ENCODE results near the gene CIROP.
A peak's percentile ranks its signal among the peaks of the same experiment; 100 is the strongest.

The CIROP gene

DNA sequence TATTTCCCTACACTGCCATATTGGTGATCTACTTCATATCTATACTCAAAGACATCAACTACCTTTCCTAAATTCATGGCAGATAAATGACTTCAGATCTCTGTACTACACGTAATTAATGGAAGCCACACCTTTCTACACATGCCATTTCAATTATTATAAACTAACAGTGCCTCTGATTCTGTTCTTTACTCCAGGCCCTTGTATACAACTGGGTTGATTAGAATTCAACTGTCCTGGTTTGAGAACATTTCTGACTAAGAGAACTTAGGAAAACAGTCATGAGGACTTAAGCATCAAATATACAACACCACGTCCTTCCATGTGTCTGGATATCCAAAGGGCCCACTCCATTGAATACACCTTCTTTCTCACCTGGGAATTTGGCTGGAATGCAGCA, 11.7 kb downstream of the CIROP start:
- DNase-seq, result no peak

DNA sequence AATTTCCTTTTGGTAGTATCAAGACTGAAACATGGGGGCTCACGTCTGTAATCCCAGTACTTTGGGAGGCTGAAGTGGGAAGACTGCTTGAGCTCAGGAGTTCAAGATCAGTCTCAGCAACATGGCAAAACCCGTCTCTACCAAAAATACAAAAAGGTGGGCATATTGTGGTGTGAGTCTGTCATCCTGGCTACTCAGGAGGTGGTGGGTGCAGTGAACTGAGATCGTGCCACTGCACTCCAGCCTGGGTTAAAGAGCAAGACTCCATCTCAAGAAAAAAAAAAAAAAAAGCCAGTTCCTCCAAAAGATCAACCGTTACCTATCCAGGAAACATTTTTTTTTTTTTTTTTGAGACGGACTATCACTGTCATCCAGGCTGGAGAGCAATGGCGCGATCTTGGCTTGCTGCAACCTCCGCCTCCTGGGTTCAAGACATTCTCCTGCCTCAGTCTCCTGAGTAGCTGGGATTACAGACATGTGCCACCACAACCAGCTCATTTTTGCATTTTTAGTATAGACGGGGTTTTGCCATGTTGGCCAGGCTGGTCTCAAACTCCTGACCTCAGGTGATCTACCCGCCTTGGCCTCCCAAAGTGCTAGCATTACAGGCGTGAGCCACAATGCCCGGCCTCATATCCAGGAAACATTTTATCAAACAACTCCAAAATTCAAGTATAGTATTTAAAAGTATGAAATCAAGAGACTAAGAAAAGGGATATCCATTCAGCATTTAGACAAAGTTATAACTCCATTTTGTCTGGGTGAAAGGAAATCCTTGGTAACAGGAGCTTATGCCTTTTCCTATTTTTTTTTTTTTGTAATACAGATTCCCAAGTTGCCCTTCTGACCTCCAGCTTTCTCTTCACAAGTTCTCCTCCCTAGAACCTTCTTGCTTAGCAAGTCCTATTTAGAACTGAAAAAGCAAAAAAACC, 13.2 kb downstream of the CIROP start:
- DNase-seq, result no peak

DNA sequence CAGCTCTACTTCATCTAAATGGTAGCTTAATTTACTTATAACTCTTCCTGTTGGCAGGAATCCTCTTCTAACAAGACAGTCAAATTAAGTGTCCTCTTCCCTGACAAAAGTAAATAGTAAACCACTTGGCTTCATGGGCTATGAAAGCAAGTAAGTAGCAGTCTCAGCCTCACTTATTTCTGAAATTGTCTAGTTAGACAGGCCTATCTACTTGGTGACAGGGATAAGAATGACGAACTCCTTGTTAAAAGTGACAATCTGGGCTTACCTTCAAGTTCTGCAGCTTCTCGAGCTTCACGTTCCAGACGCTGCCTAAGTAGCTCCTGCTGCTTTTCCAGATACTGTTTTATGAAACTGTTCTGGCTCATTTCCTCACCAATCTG, 14.5 kb downstream of the CIROP start:
- no peak for DNase-seq

DNA sequence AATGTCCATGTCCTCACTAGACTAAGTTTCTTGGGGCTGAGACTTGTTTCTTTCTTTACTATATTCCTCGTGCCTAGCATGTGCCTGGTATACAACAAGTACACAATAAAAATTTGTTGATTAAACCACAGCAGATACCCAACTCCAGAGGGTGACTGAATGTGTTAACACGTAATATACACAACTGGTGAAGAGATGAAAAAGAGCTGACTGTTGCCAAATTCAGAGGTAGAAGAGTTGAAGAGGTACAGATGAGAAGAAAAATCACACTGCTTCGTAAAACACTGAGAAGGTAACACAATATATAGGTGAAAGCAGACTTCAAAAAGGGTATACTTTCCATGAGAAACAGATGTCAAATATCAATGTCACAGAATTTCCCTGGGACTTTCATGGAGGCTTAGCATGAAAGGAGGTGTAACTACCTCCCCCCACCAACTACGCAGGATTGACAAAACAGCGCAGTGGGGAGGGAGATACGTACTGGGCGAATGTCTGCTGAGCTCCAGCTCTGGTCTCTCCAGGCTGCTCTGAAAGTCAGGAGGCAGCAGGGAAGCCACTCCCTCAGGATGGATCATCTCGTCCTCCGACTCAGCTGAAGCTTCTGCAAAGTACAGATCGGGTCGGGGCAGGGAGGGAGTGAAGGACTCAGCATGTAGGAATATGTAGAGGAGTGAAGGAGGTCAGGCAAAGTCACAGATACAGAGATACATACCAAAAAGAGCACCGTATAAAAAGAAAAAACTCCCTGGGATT, 15.1 kb downstream of the CIROP start:
- DNase-seq, result no peak

DNA sequence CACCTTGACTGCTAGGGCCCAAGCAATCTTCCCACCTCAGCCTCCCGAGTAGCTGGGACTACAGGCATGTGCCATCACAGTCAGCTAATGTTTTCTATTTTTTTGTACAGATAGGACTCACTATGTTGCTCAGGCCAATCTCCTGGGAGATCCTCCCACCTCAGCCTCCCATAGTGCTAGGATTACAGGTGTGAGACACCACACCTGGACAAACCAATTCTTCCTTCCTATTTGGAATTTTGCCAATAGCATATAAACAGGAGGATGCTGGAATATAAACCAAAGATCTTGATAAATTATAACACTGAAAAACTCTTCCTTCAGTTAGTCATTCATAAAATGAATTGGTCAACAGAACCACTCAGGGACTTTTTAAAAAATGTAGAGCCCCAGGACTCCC, 18.2 kb downstream of the CIROP start:
- DNase-seq, result no peak

DNA sequence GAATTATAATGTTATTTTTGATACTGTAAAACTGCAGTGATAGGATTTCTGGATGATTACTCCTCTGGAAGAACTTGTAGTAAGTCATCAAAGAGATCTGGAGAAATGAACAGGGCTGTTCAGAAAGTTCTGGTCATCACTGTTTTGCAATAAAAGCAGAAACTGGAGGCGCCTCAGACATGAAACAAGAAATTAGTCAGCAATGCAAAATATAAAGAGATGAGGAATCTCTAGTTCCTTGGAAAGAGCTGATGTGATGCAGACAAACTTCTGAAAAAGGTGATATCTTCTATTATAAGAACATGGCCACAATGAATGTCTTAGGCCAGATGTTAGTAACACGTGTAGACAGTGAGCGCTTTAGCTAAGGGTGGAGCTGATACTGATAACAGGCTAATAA, 19.3 kb downstream of the CIROP start:
- DNase-seq, result no peak

DNA sequence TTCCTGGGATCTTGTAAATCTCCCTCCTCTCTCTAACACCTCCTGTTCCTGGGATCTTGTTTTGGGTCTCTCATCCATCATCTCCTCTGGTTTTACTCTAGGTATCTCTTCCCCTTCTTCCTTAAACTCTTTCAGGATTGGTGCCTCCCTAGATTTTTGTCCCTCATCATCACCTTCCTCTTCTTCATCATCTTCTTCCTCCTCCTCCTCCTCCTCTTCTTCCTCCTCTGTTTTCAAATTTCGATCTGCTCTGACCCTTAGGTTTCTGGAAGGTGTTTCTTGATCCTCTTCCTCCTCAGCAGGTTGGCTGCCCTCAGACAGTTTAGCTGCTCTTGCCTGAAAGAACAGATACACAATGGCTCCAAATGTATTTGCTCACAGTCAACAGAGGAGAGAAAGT, 24.3 kb downstream of the CIROP start:
- no peak for DNase-seq

DNA sequence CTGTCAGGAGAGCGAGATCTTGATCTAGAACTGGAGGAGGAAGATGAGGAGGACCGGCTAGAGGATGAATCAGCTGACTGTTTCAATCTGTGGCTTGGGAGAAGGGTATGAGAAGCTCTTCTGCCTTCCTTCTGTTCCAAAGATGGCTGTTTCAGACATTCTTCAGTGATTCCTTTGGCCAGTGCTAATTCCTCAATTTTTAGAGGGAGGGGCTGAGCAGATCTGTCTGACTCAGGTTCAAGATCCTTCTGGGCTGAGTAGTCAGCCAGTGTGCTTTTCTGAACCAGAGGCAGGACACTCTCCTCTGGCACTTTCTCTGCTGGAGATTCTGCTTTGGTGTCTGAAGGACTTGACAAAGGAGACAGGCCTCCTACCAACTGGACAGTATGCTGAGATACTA, 25.1 kb downstream of the CIROP start:
- DNase-seq, result no peak

DNA sequence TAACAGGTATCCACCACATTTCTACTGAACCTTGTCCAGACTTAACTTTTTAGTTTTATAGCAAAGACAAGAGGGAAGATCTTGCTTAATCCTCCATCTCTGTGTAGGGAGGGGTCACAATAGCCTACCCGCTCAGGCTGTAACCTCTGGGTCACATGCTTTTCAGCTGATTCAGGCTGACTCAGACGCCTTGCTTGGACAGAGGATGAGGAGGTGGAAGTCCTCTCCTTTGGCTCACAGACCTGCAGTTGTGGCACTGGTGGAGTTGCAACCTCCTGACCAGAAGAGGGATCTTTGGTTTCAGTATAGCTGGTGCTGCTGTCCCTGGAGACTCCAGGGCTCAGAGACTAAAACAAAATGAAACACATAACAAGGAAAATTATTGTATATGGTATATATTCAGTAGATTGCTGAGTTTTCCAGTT, 26.1 kb downstream of the CIROP start:
- DNase-seq, result no peak

DNA sequence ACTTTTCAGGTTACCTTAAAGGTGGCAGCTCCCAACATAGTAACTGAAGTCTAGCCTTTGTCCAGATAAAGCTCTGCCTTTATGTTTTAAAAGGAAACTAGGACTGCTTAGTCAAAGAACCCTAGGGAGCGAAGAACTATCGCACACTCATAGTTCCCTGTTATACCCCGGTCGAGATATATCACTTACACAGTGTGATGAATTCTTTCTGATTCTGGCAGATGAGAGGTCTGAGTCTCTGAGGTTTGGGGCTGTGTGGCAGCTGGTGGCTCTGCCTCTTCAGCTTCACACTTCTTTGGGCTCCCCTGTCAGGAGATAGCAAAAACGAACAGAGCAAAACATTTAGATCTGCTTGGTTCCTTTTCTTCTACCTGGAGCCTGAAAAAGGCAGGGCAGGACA, 26.8 kb downstream of the CIROP start:
- DNase-seq, result no peak

DNA sequence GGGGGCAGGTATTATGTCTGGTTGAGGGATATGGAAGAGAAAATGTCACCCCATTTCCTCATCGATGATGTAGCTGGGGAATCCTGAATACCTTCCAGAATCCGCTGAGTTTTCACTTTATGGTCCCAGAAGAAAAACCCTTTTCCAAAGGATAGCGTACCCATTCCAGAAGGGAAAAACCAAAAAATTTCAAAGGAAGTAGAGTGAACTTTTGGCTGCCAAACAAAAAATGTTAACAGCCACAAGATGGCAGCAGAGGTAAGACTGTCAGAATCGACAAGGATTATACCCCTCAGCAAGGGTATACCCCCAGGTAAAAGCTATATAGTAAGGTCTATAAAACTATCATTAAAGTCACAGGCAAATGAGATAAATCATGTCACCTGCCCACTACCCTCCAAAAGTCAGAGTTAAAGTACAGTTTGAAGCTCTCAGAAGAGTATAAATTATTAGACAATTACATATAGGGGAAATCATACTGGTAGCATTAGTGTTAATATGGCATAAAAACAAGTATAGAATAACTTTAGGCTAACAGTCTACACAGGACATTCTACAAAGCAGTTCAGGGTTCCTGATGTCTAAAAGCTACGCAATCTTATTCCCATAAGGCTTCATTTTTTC, 27.9 kb downstream of the CIROP start:
- peak; percentile 19 for DNase-seq

DNA sequence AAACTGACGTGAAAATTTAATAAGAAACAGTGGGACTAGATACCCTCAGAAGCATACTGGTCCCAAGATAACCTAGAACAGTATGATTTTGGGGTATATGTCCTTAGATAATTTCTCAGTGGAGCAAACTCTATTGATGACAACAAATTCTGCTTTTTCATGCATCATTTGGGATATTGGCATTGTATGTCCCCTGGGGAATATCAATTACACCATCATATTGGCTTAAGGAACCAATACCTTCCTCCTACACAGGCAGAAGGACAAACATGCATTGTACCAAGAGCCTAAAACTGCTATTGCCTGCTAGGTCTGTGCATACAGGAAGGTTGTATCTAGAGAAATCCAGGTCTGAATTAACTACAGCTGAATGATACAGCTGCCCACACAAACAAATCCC, 29.9 kb downstream of the CIROP start:
- no peak for DNase-seq

DNA sequence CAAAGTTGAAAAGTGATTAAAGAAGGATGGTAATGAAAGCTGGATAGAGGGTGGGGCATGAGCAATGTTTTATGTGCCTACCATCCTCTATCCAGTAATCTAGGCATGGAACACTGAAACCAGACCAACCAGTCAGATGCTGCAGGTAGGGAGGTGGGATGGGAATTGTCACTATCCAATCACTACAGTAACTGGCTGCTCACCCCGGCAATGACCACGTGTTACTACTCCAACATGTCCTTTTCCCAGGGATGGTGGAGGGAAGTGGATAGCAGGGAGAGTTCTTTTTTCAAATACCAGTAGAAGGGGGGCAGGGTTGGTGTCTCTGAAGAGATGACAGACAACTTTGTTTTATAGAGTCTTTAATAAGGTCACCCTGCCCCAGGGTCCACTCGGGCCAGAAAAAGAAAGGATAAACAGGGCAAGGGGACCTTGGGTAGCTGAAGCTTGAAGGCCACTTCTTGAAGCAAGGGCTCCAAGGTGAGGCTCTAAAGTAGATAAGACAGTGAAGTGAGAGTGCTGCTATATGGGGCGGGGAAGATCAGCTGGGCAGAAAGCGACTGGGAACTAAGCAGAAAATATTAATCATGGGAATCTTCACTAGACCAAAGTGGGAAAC, 32.8 kb downstream of the CIROP start:
- no peak for DNase-seq

DNA sequence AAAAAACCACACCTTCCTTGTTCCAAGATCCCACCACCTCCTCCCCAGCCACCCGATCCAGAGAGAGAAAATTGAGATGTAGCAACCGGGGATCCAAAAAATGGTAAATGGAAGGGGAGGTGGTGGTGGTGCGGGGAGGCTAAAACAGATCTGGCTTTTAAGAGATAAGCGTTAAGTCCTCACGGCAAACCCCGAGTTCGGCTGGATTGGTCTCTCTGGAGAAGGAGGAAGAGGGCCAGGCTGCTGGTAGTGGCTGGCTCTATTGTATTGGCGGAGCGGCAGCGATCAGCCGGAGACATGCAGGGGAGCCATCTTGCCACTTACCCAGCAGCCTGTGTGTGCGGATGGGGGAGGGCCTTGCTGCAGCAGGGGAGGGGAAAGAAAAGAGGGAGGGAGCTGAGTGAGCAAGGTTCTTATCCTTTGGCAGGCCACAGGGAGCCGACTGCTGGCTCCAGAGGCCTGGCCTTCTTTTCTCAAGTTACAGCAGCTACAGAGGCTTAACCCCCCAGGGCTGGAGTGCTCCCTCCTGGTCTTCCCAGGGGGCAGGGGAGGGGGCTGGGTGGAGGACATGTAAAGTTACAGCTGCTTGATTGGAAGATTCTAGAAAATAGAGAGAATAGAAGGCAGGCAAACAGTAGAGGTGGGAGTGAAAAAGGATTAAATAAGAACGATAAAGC, 33.4 kb downstream of the CIROP start:
- DNase-seq, result peak; percentile 82

DNA sequence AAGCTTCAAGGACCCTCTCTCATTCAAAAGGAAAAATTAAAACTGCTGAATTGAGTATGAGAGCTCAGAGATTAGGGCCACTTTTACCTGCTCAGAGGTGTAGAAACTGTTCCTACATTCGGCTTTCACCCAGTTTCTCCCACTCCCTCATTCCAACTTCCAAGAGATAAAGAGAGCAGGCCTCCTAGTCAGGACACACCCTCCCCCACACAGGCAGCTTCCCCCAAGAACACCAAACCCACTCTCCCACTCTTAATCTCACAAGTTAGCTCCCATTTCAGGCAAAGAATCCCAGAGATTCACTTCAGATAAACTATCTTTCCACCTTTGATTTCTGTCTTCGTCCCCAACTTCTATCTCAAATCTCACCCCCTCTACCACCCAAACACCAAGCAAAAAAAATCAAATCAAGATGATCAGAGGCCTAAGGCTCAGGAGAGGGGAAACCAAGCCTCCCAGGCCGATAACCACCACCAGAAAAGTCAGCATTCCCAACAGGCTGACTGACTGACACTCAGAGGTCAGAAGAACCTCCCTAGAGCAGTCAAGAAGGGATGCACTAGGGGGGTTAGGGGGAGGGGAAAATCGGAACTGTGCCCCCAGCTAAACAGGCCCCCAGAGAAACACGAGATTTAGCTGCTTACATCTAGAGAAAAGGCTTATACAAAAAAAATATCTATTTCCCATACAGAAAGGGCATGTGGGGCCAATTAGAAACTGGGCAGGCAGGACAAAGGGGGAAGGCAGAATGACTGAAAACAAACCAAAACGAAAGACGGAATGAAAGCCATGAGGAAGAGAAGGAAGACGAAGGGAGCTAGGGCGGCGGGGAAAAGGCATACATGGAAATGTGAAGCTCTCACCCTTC, 34.3 kb downstream of the CIROP start:
- DNase-seq, result no peak

DNA sequence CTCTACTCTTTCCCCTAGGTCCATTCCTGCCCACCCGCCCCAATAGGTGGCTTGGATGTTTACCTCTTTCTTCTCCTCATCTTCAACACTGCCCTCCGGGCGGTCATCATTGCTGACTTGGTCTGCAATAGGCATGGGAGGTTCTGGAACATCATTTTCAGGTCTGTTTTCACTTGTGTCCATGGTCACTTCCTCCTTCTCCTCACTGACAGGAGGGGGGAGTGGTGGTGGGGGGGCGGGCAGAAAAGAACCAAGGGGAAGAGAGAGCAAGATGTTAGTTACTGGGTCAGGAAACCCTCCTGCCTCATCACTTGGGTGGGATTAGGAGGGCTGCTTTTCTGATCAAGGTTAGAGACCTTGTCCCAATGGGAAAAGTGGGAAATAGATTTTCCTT, 35.4 kb downstream of the CIROP start:
- no peak for DNase-seq

DNA sequence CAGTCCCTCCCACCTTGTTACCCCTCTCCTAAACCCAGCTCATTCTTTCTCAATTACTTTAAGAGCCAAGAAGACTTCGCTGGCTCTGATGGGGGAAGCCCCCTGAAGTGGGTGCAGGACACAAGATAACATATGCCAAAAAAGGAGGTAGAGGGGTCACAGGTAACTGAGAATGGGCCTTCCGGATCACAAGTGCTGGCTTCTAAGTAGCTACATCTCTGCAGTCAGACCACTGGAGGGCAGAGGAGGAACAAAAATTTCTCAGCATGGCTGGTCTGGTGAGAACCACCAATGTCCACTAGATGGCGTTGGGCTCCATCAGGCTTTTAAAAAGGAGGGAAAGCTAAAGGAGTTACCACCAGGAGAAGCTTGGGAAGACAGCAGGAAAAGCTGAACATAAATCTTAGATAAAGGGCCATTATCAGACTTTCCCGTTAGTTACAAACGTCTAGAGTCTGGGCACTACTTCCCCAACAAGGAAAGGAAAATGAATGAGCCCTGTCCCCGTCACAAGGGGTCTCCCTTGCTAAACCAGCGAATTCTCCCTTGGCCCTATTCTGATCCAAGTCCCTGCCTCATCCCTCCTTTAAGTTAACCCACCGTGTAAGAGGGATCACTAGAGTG, 35.9 kb downstream of the CIROP start:
- DNase-seq, result peak; percentile 74

DNA sequence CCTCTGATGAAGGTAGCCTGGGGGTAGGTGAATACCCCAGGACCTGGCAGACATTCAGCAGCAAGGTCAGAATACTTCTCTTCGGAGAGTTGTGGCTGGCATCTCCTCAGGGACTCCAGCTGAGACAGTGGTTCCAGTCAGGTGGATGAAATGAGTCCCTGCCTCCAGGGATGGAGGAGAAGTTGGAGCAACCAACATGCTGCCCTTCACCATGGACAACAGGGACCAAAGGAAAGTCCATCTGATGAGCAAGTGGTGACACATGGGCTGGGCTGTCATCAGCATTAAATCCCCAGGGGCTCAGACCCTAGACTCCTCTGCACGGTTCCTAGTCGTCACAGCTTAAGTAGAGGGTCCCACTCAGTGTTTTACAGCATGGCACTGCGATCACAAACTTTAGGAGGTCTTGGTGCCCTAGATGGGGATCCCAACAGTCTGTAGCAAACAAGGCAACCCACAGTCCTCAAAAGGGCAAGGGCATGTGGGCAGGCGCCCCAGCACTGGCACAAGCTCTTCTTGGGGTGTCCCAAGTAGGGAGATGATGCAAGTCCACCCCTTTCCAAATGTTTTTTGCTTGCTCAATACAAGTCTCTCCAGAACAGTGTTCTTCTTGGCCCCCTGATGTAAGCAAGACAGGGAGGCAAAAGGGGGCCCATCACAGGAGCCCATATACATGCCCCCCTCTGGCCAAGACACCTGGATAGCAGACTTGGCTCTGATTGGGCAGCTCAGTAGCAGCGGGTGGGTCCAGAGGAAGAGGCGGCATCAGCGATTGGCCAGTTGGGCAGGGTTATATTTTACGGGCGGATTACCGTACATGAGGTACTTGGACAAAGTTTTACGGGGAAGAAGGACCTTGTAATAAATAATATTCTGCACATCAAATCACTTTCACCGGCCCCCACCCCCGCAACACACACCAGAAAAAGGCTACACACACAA, 36.7 kb downstream of the CIROP start:
- no peak for DNase-seq

DNA sequence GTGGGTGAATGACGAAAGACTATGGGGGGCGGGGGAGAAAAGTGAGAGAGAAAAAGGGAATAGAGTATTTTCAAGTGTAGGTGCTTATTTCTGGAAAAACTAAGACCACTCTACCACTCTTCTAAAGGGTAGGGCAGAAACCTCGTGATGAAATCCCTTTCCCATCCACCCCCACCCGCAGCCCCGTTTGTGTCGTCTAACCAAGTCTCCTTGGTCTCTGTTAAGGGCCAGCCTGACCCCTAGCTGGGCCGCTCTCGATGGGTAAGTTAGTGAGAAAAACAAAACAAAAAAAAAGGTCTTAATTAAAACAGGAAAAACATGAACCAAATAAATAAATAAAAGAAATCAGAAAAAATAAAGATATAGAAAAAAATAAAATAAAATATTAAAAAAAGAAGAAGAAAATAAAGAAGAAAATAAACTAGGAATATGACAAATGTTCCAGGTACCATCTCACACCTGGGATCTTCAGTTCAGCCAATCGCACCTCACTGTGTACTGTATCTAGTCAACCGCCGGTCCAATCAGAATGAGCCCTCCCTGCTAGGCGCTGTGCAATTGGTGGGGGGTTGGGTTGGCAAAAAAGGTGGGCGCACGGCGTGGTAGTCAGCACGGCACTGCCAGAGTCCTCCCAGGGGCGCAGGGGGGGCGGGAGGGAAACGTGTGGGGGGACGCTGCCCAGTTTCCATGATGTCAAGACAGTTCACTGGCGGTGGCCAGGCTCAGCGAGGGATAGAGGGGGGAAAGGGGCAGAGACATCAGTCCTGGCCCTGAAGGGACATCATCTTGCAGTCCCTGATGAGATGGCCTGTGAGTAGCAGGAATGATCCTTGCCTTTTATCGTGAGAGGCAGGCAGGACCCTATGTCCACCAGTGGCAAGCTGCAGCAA, 37.7 kb downstream of the CIROP start:
- DNase-seq, result no peak
